Cardiac fibroblast (primary cell): ENCODE measurements around the gene MNDA.

Experiments used
- DNase-seq, 2 donors: peaks; one replicate each; pipeline versions ENCODE4 v3.0.0 to v3.0.0-alpha.2; 2010; ENCODE audit warnings: low read depth in 2 of 2
- H3K4me3 ChIP-seq, 2 donors: replicated peaks in 1 of 2; 1 replicate in 1 of 2; 2 replicates in 1 of 2; pipeline ENCODE4 v1.5.1; 2011; ENCODE audit warnings: low read depth in 2 of 2, low read length in 2 of 2, mild to moderate bottlenecking in 2 of 2, moderate library complexity in 1 of 2
- CTCF ChIP-seq: IDR thresholded peaks from one replicate; pipeline ENCODE4 v1.5.1; 2011; ENCODE audit warnings: low read depth, mild to moderate bottlenecking, low read length, inconsistent platforms

The MNDA gene

GRCh38 chr1:158803678-158804077 lies 27.5 kb upstream of the MNDA start:
- no peak for TF ChIP-seq CTCF
- DNase-seq = no peak
- H3K4me3 ChIP-seq = no peak overlapping the region

- no peak overlapping the region for H3K4me3 ChIP-seq
- no peak for TF ChIP-seq CTCF
- DNase-seq = peak in 1 of 2 donors; percentile 12
Measured at GRCh38 chr1:158806916-158807536, 24.1 kb upstream of the MNDA start.

GRCh38 chr1:158809256-158809655 lies 21.9 kb upstream of the MNDA start:
- H3K4me3 ChIP-seq = no peak overlapping the region
- no peak for TF ChIP-seq CTCF
- no peak for DNase-seq

- no peak for TF ChIP-seq CTCF
- DNase-seq = no peak
- no peak overlapping the region for H3K4me3 ChIP-seq
Measured at GRCh38 chr1:158809862-158810261, 21.3 kb upstream of the MNDA start.

GRCh38 chr1:158810311-158810710 lies 20.8 kb upstream of the MNDA start:
- DNase-seq = no peak
- TF ChIP-seq CTCF = no peak
- no peak overlapping the region for H3K4me3 ChIP-seq

- no peak for TF ChIP-seq CTCF
- no peak overlapping the region for H3K4me3 ChIP-seq
- no peak for DNase-seq
Measured at GRCh38 chr1:158812336-158812735, 18.8 kb upstream of the MNDA start.

GRCh38 chr1:158813164-158813563 lies 18.0 kb upstream of the MNDA start:
- H3K4me3 ChIP-seq = no peak overlapping the region
- DNase-seq = no peak
- no peak for TF ChIP-seq CTCF
